GM13976 (cell line): ENCODE data around the gene CNNM1.

ENCODE experiments used
- DNase-seq: peaks from one replicate; pipeline ENCODE4 v3.0.0; 2012; ENCODE audit warnings: low spot score
- in situ Hi-C: fragments of 300-500 bp; cut with MboI; formaldehyde crosslinking; loops from one replicate; pipeline ENCODE4 v1.12.0; 2022; ENCODE audit warnings: low sequenced_read_pairs, mixed read lengths, inconsistent platforms; ENCODE audit not compliant: unreplicated experiment
- TF ChIP-seq, protein P1 (sequence below): IDR thresholded peaks from 2 replicates; pipeline ENCODE4 v1.5.1; 2012; ENCODE audit warnings: borderline replicate concordance, mild to moderate bottlenecking; ENCODE audit not compliant: insufficient read depth; ENCODE audit errors: extremely low read depth, missing control alignments, control extremely low read depth

Gene CNNM1

DNA sequence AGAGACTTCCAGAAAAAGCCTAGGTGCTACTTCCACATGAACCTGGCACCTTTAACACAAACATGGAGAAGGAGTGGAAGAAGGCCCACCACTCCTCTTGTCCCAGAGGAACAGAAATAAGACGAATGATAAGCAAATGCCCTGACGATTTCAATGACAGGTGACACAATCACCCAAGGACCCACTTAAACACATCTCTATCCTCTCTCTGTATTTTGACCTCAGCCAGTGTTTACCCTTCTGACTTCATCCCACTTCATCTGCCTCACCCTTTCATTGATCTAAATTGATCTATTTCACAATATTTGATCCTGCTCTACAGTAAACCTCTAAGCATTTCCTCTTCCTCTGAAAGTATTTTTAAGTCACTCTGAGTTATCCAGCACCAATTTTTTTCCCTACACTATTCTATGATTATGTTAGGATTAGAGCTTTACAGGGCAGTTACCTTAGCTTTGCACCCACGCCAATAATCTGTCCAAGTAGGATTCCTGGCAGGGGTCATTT, 92.1 kb downstream of the CNNM1 start:
- DNase-seq: no peak
- TF ChIP-seq, protein P1, sequence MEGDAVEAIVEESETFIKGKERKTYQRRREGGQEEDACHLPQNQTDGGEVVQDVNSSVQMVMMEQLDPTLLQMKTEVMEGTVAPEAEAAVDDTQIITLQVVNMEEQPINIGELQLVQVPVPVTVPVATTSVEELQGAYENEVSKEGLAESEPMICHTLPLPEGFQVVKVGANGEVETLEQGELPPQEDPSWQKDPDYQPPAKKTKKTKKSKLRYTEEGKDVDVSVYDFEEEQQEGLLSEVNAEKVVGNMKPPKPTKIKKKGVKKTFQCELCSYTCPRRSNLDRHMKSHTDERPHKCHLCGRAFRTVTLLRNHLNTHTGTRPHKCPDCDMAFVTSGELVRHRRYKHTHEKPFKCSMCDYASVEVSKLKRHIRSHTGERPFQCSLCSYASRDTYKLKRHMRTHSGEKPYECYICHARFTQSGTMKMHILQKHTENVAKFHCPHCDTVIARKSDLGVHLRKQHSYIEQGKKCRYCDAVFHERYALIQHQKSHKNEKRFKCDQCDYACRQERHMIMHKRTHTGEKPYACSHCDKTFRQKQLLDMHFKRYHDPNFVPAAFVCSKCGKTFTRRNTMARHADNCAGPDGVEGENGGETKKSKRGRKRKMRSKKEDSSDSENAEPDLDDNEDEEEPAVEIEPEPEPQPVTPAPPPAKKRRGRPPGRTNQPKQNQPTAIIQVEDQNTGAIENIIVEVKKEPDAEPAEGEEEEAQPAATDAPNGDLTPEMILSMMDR: no peak
- in situ Hi-C loops: no loop called here

DNA sequence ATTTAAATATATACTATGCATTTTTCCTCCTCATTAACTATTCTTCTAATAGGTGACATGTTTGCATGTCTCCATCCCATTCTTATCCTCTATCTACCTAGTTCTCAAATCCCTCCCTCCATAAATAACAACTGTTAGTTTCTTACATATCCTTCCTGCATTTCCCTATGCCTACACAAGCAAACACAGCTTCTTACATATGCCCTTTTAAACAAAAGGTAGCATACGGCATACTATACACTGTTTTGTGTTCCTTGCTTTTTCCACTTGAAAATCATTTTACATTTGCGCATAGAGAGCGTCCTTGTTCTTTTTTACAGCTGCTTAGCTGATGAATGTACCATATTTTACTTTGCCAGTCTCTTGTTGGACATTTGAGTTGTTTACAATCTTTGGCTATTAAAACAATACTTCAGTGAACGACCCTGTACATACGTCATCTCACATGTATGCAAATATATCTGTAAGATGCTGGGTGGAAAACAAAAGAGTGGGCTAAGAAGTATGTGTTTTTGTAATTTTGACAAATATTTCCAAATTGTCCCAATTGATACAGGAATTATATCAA, 93.5 kb downstream of the CNNM1 start:
- in situ Hi-C loops: no loop called here

DNA sequence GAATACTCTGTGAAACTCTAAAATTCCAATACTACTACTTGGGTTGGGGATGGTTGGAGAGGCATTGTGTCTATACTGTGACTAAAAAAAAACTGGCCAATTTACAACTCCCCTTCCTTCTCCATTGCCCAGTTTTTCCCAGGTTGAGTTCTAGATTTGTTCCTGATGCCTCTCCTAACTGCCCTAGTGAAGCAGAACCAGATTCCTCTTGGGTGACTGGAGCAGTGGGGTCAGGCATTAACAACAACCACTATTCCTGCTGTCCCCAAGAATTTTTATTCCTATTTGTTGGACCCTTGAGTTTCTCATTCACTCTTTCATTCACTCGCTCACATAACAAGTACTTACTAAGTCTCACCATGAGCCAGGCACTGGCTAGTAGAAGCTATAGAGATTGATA, 95.5 kb downstream of the CNNM1 start:
- in situ Hi-C loops: loop anchor here (25.0 kb wide), 1 partner anchor 288 kb away; no protein-coding TSS in a partner anchor
- TF ChIP-seq, protein P1: no peak
- no peak for DNase-seq

More for the DNA sequence above, 93.5 kb downstream of the CNNM1 start:
- no peak for DNase-seq
- TF ChIP-seq, protein P1: no peak

DNA sequence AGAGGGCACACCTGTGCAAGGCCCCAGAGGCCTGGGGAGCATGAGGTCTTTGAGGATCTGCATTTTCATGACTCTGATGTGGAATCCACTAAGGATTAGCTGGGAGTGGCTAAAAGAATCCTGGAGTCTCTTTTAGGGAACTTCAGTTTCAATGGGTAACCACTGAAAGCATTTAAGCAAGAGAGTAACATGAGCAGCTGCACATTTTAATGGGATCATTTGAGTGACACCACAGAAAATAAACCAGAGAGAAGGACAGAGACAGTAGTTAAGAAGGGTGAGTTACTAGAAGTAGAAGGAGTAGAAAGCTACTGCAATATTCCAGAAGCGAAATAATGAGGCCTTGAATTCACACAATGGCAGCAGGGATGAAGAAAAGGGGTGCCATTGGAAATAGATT, 96.0 kb downstream of the CNNM1 start:
- in situ Hi-C loops: loop anchor here (25.0 kb wide), 1 partner anchor 287 kb away; no protein-coding TSS in a partner anchor
- DNase-seq: no peak
- TF ChIP-seq, protein P1: no peak

DNA sequence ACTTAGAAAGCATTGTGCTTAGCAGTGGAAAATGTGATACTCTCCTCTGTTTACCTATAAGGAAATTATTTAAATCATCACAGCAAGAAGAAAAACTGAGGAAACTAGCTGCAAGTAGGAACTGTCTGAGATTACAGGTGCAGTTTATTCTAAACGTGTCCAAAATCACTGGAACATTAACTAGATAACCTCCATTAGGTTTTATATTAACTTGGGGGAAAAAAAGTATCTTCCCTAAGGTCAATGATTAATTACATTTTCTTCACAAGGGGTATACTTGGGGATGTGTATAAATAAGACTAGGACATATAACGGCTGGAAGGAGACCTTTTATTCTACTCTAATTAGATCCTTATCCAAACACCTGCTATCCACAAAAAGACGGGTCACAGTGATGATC, 97.5 kb downstream of the CNNM1 start:
- TF ChIP-seq, protein P1: no peak
- in situ Hi-C loops: loop anchor here (25.0 kb wide), 1 partner anchor 286 kb away; no protein-coding TSS in a partner anchor
- no peak for DNase-seq

DNA sequence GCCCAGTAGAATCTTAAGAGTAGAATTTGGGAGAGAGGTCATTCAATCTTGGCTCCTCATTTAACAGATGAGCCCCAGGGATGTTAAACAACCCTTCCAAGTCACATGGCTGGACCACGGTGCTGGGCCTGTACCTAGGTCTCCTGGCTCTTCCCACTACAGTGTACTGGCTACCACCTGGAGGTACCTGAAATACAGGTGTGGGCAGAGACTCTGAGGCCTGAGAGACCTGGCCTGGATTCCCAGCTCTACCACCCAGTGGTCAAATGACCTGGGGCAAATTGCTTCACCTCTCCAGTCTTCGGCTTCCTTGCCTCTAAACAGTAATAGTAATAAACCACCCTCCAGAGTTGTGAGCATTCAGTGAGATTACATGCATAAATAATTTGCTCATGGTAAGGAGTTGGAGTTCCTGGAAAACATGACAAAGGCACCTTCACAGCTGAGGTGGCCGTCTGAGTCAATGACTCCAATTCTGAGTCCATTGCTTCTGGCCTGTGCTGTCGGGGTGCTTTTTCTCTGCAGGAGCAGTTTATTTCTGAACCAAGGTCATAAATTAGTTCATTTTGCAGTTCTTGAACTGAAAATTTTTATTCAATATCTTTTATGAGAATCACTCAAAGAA, 98.5 kb downstream of the CNNM1 start:
- no peak for DNase-seq
- in situ Hi-C loops: loop anchor here (25.0 kb wide), 1 partner anchor 285 kb away; no protein-coding TSS in a partner anchor
- TF ChIP-seq, protein P1: no peak
